ENCODE data around the gene ARMH1. TPM values are rescaled to one million over a fixed set of nuclear protein-coding genes. Genes with fewer than 3 reads are reported as not detected.
A peak's percentile ranks its signal among the peaks of the same experiment; 100 is the strongest.

Gene ARMH1
- total RNA-seq, 2 experiments from 2014 or later = 79.9 to 84.0 TPM

- ChIA-PET POLR2A (interaction anchor here (0.6 to 3.9 kb wide), 2 partner anchors 18 to 205 kb away, joined by 3 to 27 read pairs; no protein-coding TSS in a partner anchor), CTCF (interaction anchor here (1.4 kb wide), 1 partner anchor 272 kb away, joined by 4 read pairs; no protein-coding TSS in a partner anchor)
- Histone ChIP-seq H3K27me3 (ENCODE audit: control insufficient read depth in 1 of 2, insufficient read depth in 2 of 2, low read length in 2 of 2) (no peaks in the 10 kb centered on the region), H3K9me3 (ENCODE audit: control insufficient read depth in 1 of 2, insufficient read depth in 1 of 2, low read length in 2 of 2) (no peaks in the 10 kb centered on the region), H3K4me3 (ENCODE audit: low read length) (no peak overlapping the region), H3K4me1 (ENCODE audit: insufficient read depth, low read length) (no peaks in the 10 kb centered on the region), H3K27ac (ENCODE audit: low read depth in 1 of 2, low read length in 2 of 2) (no peak overlapping the region), H3K36me3 (ENCODE audit: insufficient read depth, low read length) (peaks cover 67% of the 10 kb centered on the region)
- Mint-ChIP-seq H3K4me3 (no peak overlapping the region), H3K4me1 (ENCODE audit: low read depth) (no peaks in the 10 kb centered on the region), H3K9me3 (no peaks in the 10 kb centered on the region), H3K36me3 (ENCODE audit: low read depth) (peaks cover 67% of the 10 kb centered on the region), H3K27ac (no peak overlapping the region), H3K27me3 (no peaks in the 10 kb centered on the region)
- intact Hi-C loops (cut with DNase I, micrococcal nuclease) = loop anchor here in 1 of 2 experiments (1.0 kb wide), 1 partner anchor 277 kb away; no protein-coding TSS in a partner anchor
- no peak for TF ChIP-seq CTCF (IDR thresholded peaks at IDR 0.05)
- ATAC-seq (ENCODE audit: poor library complexity) (no peak), DNase-seq (no peak)
These were observed 24.2 kb upstream of the ARMH1 start for GRCh38 chr1:44650159-44650831.

- Histone ChIP-seq H3K4me3 (ENCODE audit: low read length) (no peak overlapping the region), H3K36me3 (ENCODE audit: insufficient read depth, low read length) (peaks cover 59% of the 10 kb centered on the region), H3K4me1 (ENCODE audit: insufficient read depth, low read length) (no peaks in the 10 kb centered on the region), H3K27ac (ENCODE audit: low read depth in 1 of 2, low read length in 2 of 2) (no peak overlapping the region), H3K27me3 (ENCODE audit: control insufficient read depth in 1 of 2, insufficient read depth in 2 of 2, low read length in 2 of 2) (no peaks in the 10 kb centered on the region), H3K9me3 (ENCODE audit: control insufficient read depth in 1 of 2, insufficient read depth in 1 of 2, low read length in 2 of 2) (no peaks in the 10 kb centered on the region)
- no peak overlapping the region for H3K4me3 Mint-ChIP-seq
- no peak overlapping the region for H3K27ac Mint-ChIP-seq
- ATAC-seq (ENCODE audit: poor library complexity) = no peak
- no peaks in the 10 kb centered on the region for H3K4me1 Mint-ChIP-seq (ENCODE audit: low read depth)
- no peaks in the 10 kb centered on the region for H3K27me3 Mint-ChIP-seq
- CTCF ChIA-PET = interaction anchor here (1.4 to 2.8 kb wide), 2 partner anchors 79 to 273 kb away, joined by 4 to 40 read pairs; no protein-coding TSS in a partner anchor
- DNase-seq = no peak
- H3K36me3 Mint-ChIP-seq (ENCODE audit: low read depth) = peaks cover 62% of the 10 kb centered on the region
- intact Hi-C loops (cut with DNase I, micrococcal nuclease) = no loop called here
- no peaks in the 10 kb centered on the region for H3K9me3 Mint-ChIP-seq
- TF ChIP-seq CTCF (IDR thresholded peaks at IDR 0.05) = no peak
- POLR2A ChIA-PET = interaction anchor here (0.6 to 3.9 kb wide), 3 partner anchors 19 to 205 kb away, joined by 3 to 27 read pairs (median 5); partner anchors contain the start of genes ARMH1 and TMEM53
These were observed 23.4 kb upstream of the ARMH1 start for GRCh38 chr1:44651069-44651468.

- POLR2A ChIA-PET = interaction anchor here (1.4 to 3.9 kb wide), 3 partner anchors 16 to 22 kb away, joined by 5 to 27 read pairs (median 6); partner anchors contain the start of genes ARMH1 and TMEM53
- intact Hi-C loops (cut with DNase I, micrococcal nuclease) = loop anchor here (1.0 to 2.0 kb wide), 7 partner anchors 20 to 436 kb away; no protein-coding TSS in a partner anchor
- H3K36me3 Mint-ChIP-seq (ENCODE audit: low read depth) = peaks cover 46% of the 10 kb centered on the region
- ATAC-seq (ENCODE audit: poor library complexity) (peak; percentile 98), DNase-seq (peak; percentile 60 to 85 (median 70))
- Histone ChIP-seq H3K27me3 (ENCODE audit: control insufficient read depth in 1 of 2, insufficient read depth in 2 of 2, low read length in 2 of 2) (no peaks in the 10 kb centered on the region), H3K27ac (ENCODE audit: low read depth in 1 of 2, low read length in 2 of 2) (no peak overlapping the region), H3K36me3 (ENCODE audit: insufficient read depth, low read length) (peaks cover 44% of the 10 kb centered on the region), H3K4me3 (ENCODE audit: low read length) (no peak overlapping the region), H3K4me1 (ENCODE audit: insufficient read depth, low read length) (no peaks in the 10 kb centered on the region), H3K9me3 (ENCODE audit: control insufficient read depth in 1 of 2, insufficient read depth in 1 of 2, low read length in 2 of 2) (no peaks in the 10 kb centered on the region)
- H3K27me3 Mint-ChIP-seq = no peaks in the 10 kb centered on the region
- H3K4me3 Mint-ChIP-seq = no peak overlapping the region
- CTCF ChIA-PET = interaction anchor here (0.5 to 2.8 kb wide), 25 partner anchors 10 to 435 kb away, joined by 3 to 40 read pairs (median 4); partner anchors contain the start of gene TMEM53
- H3K27ac Mint-ChIP-seq = peak overlapping the region; percentile 40
- no peaks in the 10 kb centered on the region for H3K9me3 Mint-ChIP-seq
- no peaks in the 10 kb centered on the region for H3K4me1 Mint-ChIP-seq (ENCODE audit: low read depth)
- peak; percentile 89 for TF ChIP-seq CTCF (IDR thresholded peaks at IDR 0.05)
These were observed 21.9 kb upstream of the ARMH1 start for GRCh38 chr1:44652445-44653106.
